H9 (cell line): Measurements from ENCODE around the gene KRTAP4-5. TPM values are rescaled to one million over a fixed set of nuclear protein-coding genes. Genes with fewer than 3 reads are reported as not detected.

Experiments
- DNase-seq: peaks from one replicate; pipeline ENCODE4 v3.0.0-alpha.2; 2017
- H2AFZ ChIP-seq: one replicate; pipeline ENCODE4 v1.6.1; 2013; ENCODE audit warnings: mild to moderate bottlenecking, low read length, control low read depth, moderate library complexity
- H2AK5ac ChIP-seq: 2 replicates; pipeline ENCODE4 v1.6.1; 2013; ENCODE audit warnings: low read length, control low read depth, mixed read lengths; ENCODE audit not compliant: insufficient read length
- H2BK120ac ChIP-seq: one replicate; pipeline ENCODE4 v1.6.1; 2013; ENCODE audit warnings: low read depth, mild to moderate bottlenecking, low read length, control low read depth, inconsistent platforms; ENCODE audit not compliant: poor library complexity, severe bottlenecking
- H2BK12ac ChIP-seq: 2 replicates; pipeline ENCODE4 v1.6.1; 2013; ENCODE audit warnings: low read length, control low read depth, mixed read lengths, low read depth; ENCODE audit not compliant: insufficient read length
- H2BK15ac ChIP-seq: 2 replicates; pipeline ENCODE4 v1.6.1; 2013; ENCODE audit warnings: low read depth, low read length, control low read depth
- H2BK20ac ChIP-seq: one replicate; pipeline ENCODE4 v1.6.1; 2013; ENCODE audit warnings: low read depth, mild to moderate bottlenecking, low read length, control low read depth, inconsistent platforms; ENCODE audit not compliant: poor library complexity, severe bottlenecking
- H2BK5ac ChIP-seq: 2 replicates; pipeline ENCODE4 v1.6.1; 2013; ENCODE audit warnings: low read length, control low read depth, mixed read lengths; ENCODE audit not compliant: insufficient read length
- H3K14ac ChIP-seq: 2 replicates; pipeline ENCODE4 v1.6.1; 2013; ENCODE audit warnings: low read length, control low read depth; ENCODE audit not compliant: insufficient read depth
- H3K18ac ChIP-seq: 2 replicates; pipeline ENCODE4 v1.6.1; 2013; ENCODE audit warnings: low read depth, mild to moderate bottlenecking, mixed read lengths, low read length, control low read depth; ENCODE audit not compliant: insufficient read length
- H3K23ac ChIP-seq: 2 replicates; pipeline ENCODE4 v1.6.1; 2013; ENCODE audit warnings: low read length, control low read depth, mixed read lengths, low read depth; ENCODE audit not compliant: insufficient read length
- H3K23me2 ChIP-seq: 2 replicates; pipeline ENCODE4 v1.6.1; 2013; ENCODE audit warnings: low read depth, mild to moderate bottlenecking, mixed read lengths, low read length, control low read depth; ENCODE audit not compliant: insufficient read length, poor library complexity, severe bottlenecking
- H3K27ac ChIP-seq: 2 replicates; pipeline ENCODE4 v1.5.1; 2013; ENCODE audit warnings: low read length, control low read depth, mixed read lengths, low read depth; ENCODE audit not compliant: insufficient read length
- H3K27me3 ChIP-seq: 2 replicates; pipeline ENCODE4 v1.6.1; 2013; ENCODE audit warnings: low read length, control low read depth, inconsistent platforms; ENCODE audit not compliant: insufficient read depth
- H3K4ac ChIP-seq: 2 replicates; pipeline ENCODE4 v1.6.1; 2013; ENCODE audit warnings: low read depth, mild to moderate bottlenecking, control low read depth, inconsistent platforms, low read length, moderate library complexity
- H3K4me1 ChIP-seq: 2 replicates; pipeline ENCODE4 v1.6.1; 2013; ENCODE audit warnings: low read length, control low read depth, inconsistent platforms; ENCODE audit not compliant: insufficient read depth
- H3K4me2 ChIP-seq: 2 replicates; pipeline ENCODE4 v1.6.1; 2013; ENCODE audit warnings: low read length, control low read depth, mixed read lengths; ENCODE audit not compliant: insufficient read length, insufficient read depth
- H3K56ac ChIP-seq: 2 replicates; pipeline ENCODE4 v1.6.1; 2013; ENCODE audit warnings: low read depth, mild to moderate bottlenecking, mixed read lengths, low read length, control low read depth; ENCODE audit not compliant: insufficient read length
- H3K79me1 ChIP-seq: 2 replicates; pipeline ENCODE4 v1.6.1; 2013; ENCODE audit warnings: low read depth, mild to moderate bottlenecking, moderate library complexity, low read length, control low read depth, inconsistent platforms; ENCODE audit not compliant: insufficient read depth, poor library complexity, severe bottlenecking
- H3K79me2 ChIP-seq: 2 replicates; pipeline ENCODE4 v1.6.1; 2013; ENCODE audit warnings: low read length, control low read depth, inconsistent platforms; ENCODE audit not compliant: insufficient read depth
- H3K9ac ChIP-seq: 2 replicates; pipeline ENCODE4 v1.6.1; 2013; ENCODE audit warnings: low read length, control low read depth, mixed read lengths; ENCODE audit not compliant: insufficient read length; ENCODE audit errors: extremely low read depth
- H3K9me3 ChIP-seq: one replicate; pipeline ENCODE4 v1.6.1; 2013; ENCODE audit warnings: low read depth, low read length, inconsistent platforms; ENCODE audit not compliant: control insufficient read depth
- H3T11ph ChIP-seq: one replicate; pipeline ENCODE4 v1.6.1; 2013; ENCODE audit warnings: mild to moderate bottlenecking, low read length, control low read depth, inconsistent platforms
- H4K20me1 ChIP-seq: one replicate; pipeline ENCODE4 v1.6.1; 2013; ENCODE audit not compliant: control insufficient read depth, insufficient read length, insufficient read depth
- H4K5ac ChIP-seq: 2 replicates; pipeline ENCODE4 v1.6.1; 2013; ENCODE audit warnings: low read depth, mild to moderate bottlenecking, mixed read lengths, low read length, control low read depth; ENCODE audit not compliant: insufficient read length
- H4K8ac ChIP-seq: replicated peaks from 2 replicates; pipeline ENCODE4 v1.6.1; 2013; ENCODE audit warnings: low read length, control low read depth, mixed read lengths, low read depth; ENCODE audit not compliant: insufficient read length
- H4K91ac ChIP-seq: 2 replicates; pipeline ENCODE4 v1.6.1; 2013; ENCODE audit warnings: low read depth, mild to moderate bottlenecking, moderate library complexity, mixed read lengths, low read length, control low read depth; ENCODE audit not compliant: insufficient read length
- H3K27ac Mint-ChIP-seq, 3 experiments: 2 replicates in 2 of 3; 3 replicates in 1 of 3; pipeline ENCODE4 v1.8.0; 2020 to 2021; ENCODE audit warnings: mixed read lengths in 3 of 3, mild to moderate bottlenecking in 1 of 3, moderate library complexity in 1 of 3
- H3K27me3 Mint-ChIP-seq: 2 replicates; pipeline ENCODE4 v1.8.0; 2021; ENCODE audit warnings: low read depth, mild to moderate bottlenecking, moderate library complexity, mixed read lengths
- H3K36me3 Mint-ChIP-seq, 3 experiments: 2 replicates in 2 of 3; 3 replicates in 1 of 3; pipeline ENCODE4 v1.8.0; 2020 to 2021; ENCODE audit warnings: low read depth in 3 of 3, mixed read lengths in 3 of 3; ENCODE audit not compliant: insufficient read depth in 1 of 3
- H3K4me1 Mint-ChIP-seq, 2 experiments: 2 replicates each; pipeline ENCODE4 v1.8.0; 2020; ENCODE audit warnings: mixed read lengths in 2 of 2
- H3K4me3 Mint-ChIP-seq, 2 experiments: 2 replicates in 1 of 2; 3 replicates in 1 of 2; pipeline ENCODE4 v1.8.0; 2020 to 2021; ENCODE audit warnings: mild to moderate bottlenecking in 2 of 2, mixed read lengths in 2 of 2, moderate library complexity in 1 of 2
- H3K9me3 Mint-ChIP-seq, 2 experiments: 2 replicates in 1 of 2; 3 replicates in 1 of 2; pipeline ENCODE4 v1.8.0; 2020; ENCODE audit warnings: mild to moderate bottlenecking in 2 of 2, mixed read lengths in 2 of 2, moderate library complexity in 1 of 2
- CTCF ChIP-seq: fragments of 200-600 bp; sonication (generic); conservative IDR thresholded peaks from 3 replicates; pipeline ENCODE4 v1.8.0; 2021; ENCODE audit warnings: antibody characterized with exemption, mild to moderate bottlenecking
- WGBS: extraction: QIAGEN DNeasy Blood & Tissue Kit; methylation state at CpG from one replicate; pipeline ENCODE4 v1.1.7; 2013; ENCODE audit warnings: missing lambda C conversion rate, low lambda C conversion rate, mixed read lengths; ENCODE audit not compliant: insufficient read length; ENCODE audit errors: extremely low coverage; 5-methylcytosine and 5-hydroxymethylcytosine counted together
- total RNA-seq: library from RNA; stranded (reverse); gene quantifications from 2 replicates; pipeline ENCODE4 v1.2.1, GENCODE V29; 2021

KRTAP4-5 gene
- total RNA-seq, 1 experiment from 2014 or later, result not detected

DNA sequence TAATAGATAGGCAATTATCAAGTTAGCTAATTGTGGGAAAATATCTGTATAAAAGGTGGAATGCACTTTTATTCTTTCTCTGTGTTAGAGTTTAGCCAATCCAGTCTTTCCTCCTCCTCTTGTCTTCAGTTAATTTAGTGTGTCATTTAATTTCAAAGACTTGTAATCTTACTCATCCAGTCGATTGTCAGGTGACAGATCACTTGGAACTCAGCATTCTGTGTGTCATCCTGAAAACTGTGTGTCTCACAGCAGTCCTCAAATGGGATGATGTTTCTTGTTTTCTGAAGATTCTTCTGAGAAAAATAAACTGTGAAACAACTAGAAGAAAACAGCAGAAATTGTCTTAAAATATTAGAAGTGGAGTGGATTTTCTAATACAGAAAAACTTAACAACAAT is 35.4 kb upstream of the KRTAP4-5 start:
- Histone ChIP-seq H4K91ac (no peak overlapping the region), H3K4me1 (no peaks in the 10 kb centered on the region), H3K56ac (no peak overlapping the region), H4K5ac (no peak overlapping the region), H4K20me1 (no peaks in the 10 kb centered on the region), H3K27me3 (no peaks in the 10 kb centered on the region), H3K4ac (no peak overlapping the region), H3K4me2 (no peak overlapping the region), H3K14ac (no peak overlapping the region), H3K18ac (no peak overlapping the region), H2BK12ac (no peak overlapping the region), H3K79me1 (no peaks in the 10 kb centered on the region), H3K23me2 (no peaks in the 10 kb centered on the region), H2BK15ac (no peak overlapping the region), H3K9me3 (no peaks in the 10 kb centered on the region), H3K23ac (no peak overlapping the region), H2BK5ac (no peak overlapping the region), H3T11ph (no peak overlapping the region), H3K79me2 (no peaks in the 10 kb centered on the region), H2BK120ac (no peak overlapping the region), H3K9ac (no peak overlapping the region), H3K27ac (no peak overlapping the region), H2AFZ (no peak overlapping the region), H2AK5ac (no peak overlapping the region), H2BK20ac (no peak overlapping the region), H4K8ac (no peak overlapping the region)
- DNase-seq, result no peak
- WGBS, result no CpG with 5 or more reads among the region's 1 CpG
- no peak overlapping the region; a peak in 1 of 7 replicates for H3K27ac Mint-ChIP-seq
- no peak for TF ChIP-seq CTCF
- no peak overlapping the region for H3K4me3 Mint-ChIP-seq
- no peaks in the 10 kb centered on the region for H3K36me3 Mint-ChIP-seq
- H3K4me1 Mint-ChIP-seq, result peaks cover 8 to 9% of the 10 kb centered on the region in 2 experiments
- peaks cover 2% of the 10 kb centered on the region; the same call in 1 of the 2 replicates for H3K27me3 Mint-ChIP-seq
- H3K9me3 Mint-ChIP-seq, result no peaks in the 10 kb centered on the region; a peak in 1 of 5 replicates
